Jurkat, Clone E6-1 (cell line): ENCODE measurements around the gene KRT83.

Experiments
- DNase-seq: peaks from one replicate; pipeline ENCODE4 v3.0.0-alpha.2; 2011; ENCODE audit warnings: low read depth, low spot score
- H3K4me3 ChIP-seq: 2 replicates; pipeline ENCODE4 v1.5.1; 2011; ENCODE audit warnings: mild to moderate bottlenecking, low read length, control low read depth, moderate library complexity

KRT83 gene

GRCh38 chr12:52336641-52337040, 15.4 kb upstream of the KRT83 start:
- H3K4me3 ChIP-seq: no peak overlapping the region
- no peak for DNase-seq

DNA sequence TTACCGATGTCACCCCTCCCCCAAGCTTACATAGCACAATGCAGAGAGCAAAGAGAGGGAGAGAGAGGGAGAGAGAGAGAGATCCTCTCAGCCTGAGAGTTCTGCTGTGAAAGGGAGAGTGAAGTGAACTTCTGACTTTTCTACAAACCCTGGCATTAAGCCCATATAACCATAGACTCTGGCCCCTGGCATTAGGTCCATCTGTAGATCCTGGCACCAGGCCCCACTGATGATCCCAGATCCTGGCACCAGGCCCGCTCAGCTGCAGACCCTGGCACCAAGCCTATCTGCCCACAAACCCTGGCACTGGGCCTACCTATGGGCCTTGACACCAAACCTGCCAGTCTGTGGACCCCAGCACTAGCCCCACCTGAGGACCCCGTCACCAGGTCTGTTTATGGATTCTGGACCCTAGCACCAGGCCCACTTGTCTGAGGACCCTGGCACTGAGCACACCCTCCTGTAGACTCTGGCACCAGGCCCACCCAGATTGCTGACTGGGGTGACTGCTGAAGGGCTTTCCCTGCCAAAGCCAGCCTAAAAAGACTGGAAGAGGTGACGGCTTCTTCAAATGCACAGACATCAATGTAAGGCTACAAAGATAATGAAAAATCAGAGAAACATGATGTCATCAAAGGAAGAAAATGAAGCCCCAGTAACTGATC, 14.5 kb upstream of the KRT83 start:
- DNase-seq: no peak
- no peak overlapping the region for H3K4me3 ChIP-seq

GRCh38 chr12:52334185-52334584, 13.0 kb upstream of the KRT83 start:
- DNase-seq: no peak
- no peak overlapping the region for H3K4me3 ChIP-seq

- H3K4me3 ChIP-seq: no peak overlapping the region
- DNase-seq: no peak
Observed at GRCh38 chr12:52333321-52333720, 12.1 kb upstream of the KRT83 start.

- no peak for DNase-seq
- no peak overlapping the region for H3K4me3 ChIP-seq
Observed at GRCh38 chr12:52332381-52332780, 11.2 kb upstream of the KRT83 start.

GRCh38 chr12:52331833-52332232, 10.6 kb upstream of the KRT83 start:
- DNase-seq: no peak
- H3K4me3 ChIP-seq: no peak overlapping the region

DNA sequence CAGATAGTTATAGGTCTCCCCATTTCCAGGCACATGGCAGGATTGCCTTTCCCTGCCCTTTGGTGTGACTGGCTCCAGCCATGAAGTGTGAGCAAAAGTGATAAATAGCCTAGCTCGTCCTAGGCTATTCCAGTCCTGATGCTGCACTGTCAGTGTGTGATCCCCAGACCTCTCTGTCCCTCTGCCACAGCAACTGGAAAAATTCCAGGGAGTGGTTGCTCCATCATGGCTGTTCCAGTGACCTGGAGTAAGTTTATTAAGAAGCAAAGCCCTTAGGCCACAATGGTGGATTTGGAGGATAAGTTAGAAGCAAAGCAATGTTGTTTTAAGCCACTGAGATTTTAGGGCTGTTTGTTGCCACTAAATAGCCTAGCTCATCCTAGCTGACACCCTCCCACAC, 9.8 kb upstream of the KRT83 start:
- no peak overlapping the region for H3K4me3 ChIP-seq

GRCh38 chr12:52327830-52328500, 6.8 kb upstream of the KRT83 start:
- no peak overlapping the region for H3K4me3 ChIP-seq
- no peak for DNase-seq

More for the DNA sequence above, 9.8 kb upstream of the KRT83 start:
- no peak for DNase-seq

DNA sequence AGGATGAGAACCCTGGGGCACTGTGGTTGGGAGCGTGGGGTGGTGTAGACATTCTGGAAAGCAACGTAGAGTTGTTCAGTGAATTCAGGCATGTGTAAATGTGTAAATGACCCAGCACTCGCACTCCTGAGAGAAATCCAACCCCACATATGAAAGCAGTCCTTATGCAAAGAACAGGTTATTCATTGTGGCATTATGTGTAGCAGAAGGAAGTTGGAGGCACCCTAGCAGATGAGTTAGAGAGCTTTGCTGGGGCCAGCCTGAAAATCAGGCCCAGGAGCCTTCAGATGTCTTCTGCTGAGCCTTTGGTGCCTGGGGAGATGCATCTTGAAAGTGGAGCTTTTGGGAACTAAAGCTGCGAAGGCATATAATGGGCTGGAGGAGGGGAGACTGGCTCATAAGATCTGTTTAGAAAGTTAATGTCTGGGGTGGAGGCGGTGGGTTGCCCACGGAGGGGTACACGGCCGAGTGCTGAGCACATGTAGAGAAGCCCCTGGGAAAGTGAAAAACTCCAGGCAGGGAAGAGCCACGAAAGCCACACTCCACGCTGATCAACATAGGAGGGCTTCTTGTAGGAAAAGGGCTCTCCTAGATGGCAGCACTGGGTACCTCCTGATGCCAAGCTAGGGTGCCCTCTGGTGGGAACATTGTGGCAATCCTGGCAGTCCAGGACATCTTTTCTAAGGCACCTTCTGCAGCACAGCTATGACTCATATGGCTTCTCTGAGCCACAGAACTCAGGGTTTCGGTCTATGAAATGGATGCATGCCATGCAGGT, 6.0 kb upstream of the KRT83 start:
- H3K4me3 ChIP-seq: no peak overlapping the region
- peak; percentile 82 for DNase-seq

DNA sequence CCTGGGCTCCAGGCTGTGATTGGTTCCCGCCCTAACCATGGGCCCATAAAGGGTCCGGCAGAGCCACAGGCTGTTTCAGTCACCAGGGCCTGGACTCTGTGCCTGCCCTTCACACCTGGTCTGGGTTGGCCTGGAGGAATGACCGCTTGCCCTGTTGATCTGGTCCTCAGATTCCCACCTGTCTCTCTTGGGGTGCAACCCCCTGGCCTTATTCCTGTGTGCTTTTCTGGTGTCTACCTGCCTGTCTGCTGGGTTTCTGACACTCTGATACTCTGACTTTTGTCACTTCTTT, 2.9 kb upstream of the KRT83 start:
- H3K4me3 ChIP-seq: no peak overlapping the region
- DNase-seq: no peak

- no peak for DNase-seq
- H3K4me3 ChIP-seq: no peak overlapping the region
Observed at GRCh38 chr12:52323416-52324152, 2.4 kb upstream of the KRT83 start.

- no peak for DNase-seq
- no peak overlapping the region for H3K4me3 ChIP-seq
Observed at GRCh38 chr12:52323001-52323400, 1.8 kb upstream of the KRT83 start.

DNA sequence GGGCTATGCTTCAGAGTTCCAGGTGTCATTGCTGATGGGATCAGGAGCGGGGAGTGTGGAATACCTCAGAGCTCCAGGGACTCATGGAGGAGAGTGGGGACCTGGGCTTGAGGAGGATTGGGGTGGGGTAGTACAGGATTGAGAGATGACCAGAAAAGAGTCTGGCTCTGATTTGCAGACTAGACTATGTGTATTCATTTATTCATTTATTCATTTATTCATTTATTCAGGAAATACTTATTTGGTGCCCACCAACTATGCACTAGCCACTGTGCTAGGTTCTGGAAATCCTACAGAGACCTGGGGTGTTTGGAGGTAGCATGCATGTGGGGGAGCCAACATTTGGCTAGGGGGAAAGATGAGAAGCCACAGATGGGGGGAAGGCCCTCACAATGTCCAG, 871 bp upstream of the KRT83 start:
- H3K4me3 ChIP-seq: no peak overlapping the region
- no peak for DNase-seq

DNA sequence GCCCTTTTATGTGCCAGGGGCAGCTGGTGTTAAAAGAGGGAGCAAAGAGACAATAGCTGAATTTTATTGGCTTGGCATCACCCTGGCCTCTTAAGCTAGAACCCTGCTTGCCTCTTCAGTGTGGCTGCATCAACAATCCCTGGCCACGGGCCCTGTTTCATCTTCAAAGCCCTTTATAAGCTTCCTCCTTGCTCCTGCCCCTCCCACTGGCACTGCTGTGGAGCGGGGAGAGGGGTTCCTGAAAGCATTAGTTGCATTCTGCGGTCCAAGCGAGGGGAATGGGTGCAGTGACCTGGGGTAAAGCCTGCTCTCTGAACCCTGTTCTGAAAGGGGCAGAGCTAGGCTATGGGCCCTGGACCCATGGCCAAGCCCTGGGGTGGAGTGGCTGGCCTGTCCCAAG, 220 bp upstream of the KRT83 start:
- no peak for DNase-seq
- H3K4me3 ChIP-seq: no peak overlapping the region

DNA sequence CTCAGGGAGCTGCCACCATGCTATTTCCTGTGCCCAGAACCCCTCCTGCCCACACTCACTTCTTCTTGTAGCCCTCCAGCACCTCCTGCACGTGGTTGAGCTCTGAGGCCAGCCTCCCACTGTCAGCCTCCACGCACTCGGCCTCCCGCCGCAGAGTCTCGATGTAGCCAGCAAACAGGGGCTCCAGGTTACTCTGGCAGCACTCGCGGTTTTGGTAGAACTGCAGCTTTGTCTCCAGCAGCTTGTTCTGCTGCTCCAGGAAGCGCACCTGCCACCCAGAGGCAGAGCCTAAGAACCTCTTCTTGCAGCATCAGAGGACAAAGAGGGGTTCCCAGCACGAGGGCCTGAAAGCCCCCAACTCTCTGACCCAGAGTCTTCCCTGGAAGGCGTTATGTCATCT, 2.1 kb downstream of the KRT83 start:
- H3K4me3 ChIP-seq: no peak overlapping the region
- DNase-seq: peak; percentile 50

- no peak overlapping the region for H3K4me3 ChIP-seq
- no peak for DNase-seq
Observed at GRCh38 chr12:52318241-52318990, 2.8 kb downstream of the KRT83 start.

GRCh38 chr12:52317468-52318052, 3.6 kb downstream of the KRT83 start:
- no peak for DNase-seq
- no peak overlapping the region for H3K4me3 ChIP-seq

GRCh38 chr12:52316701-52317100, 4.5 kb downstream of the KRT83 start:
- DNase-seq: no peak
- no peak overlapping the region for H3K4me3 ChIP-seq

DNA sequence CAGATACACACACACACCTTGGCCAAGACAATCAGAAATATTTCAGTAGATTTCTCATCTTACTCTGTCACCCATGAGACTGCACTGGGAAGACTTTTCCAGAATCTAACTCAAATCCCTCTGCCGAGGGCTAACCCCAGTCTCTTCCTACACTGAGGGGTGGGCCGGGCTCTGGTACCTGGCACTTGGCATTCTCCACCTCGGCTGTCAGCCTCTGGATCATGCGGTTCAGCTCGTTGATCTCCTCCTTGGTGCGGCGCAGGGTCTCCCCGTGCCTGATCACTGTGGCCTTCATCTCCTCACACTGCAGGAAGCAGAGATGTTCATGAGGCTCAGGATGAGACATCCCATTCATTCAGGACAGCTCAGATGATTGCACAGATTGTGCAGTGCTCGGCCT, 4.9 kb downstream of the KRT83 start:
- no peak overlapping the region for H3K4me3 ChIP-seq
- no peak for DNase-seq
